Uterus (tissue), 2 donors: ENCODE data around the gene PMM2.

Experiments
- POLR2A ChIP-seq, 2 donors: fragments of 450-650 bp; IDR thresholded peaks; one replicate each; pipeline ENCODE4 v1.6.1; 2016; ENCODE audit warnings: antibody characterized with exemption in 2 of 2, mild to moderate bottlenecking in 1 of 2, moderate library complexity in 1 of 2
- TF ChIP-seq, protein P1 (sequence below), 4 experiments: fragments of 200-600 bp in 2 of 4; fragments of 450-650 bp in 2 of 4; sonication (generic) in 2 of 4; IDR thresholded peaks; one replicate each; pipeline ENCODE4 v1.5.1; 2016 to 2019; ENCODE audit warnings: antibody characterized with exemption in 4 of 4, mild to moderate bottlenecking in 2 of 4, moderate library complexity in 1 of 4

DNA sequence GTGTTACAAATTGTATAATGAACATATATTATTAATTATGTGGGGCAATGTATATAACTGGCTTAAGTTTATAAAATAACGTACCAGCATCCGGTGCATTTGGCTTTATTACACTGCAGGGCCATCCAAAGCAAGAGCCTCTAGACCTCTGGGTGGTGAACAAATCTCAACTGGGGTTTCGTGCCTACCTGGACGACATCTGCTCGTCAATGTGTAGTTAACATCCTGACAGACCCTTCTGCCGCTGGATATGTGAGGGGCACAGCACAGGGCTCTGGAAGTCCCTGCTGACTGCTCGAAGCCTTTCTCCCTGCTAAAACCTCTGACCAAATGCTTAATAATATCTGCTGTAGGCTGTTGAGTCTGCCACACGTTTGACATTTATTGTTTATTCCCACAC, 2.5 kb upstream of the PMM2 start:
- no peak for TF ChIP-seq POLR2A (IDR thresholded peaks at IDR 0.05)
- TF ChIP-seq, protein P1, sequence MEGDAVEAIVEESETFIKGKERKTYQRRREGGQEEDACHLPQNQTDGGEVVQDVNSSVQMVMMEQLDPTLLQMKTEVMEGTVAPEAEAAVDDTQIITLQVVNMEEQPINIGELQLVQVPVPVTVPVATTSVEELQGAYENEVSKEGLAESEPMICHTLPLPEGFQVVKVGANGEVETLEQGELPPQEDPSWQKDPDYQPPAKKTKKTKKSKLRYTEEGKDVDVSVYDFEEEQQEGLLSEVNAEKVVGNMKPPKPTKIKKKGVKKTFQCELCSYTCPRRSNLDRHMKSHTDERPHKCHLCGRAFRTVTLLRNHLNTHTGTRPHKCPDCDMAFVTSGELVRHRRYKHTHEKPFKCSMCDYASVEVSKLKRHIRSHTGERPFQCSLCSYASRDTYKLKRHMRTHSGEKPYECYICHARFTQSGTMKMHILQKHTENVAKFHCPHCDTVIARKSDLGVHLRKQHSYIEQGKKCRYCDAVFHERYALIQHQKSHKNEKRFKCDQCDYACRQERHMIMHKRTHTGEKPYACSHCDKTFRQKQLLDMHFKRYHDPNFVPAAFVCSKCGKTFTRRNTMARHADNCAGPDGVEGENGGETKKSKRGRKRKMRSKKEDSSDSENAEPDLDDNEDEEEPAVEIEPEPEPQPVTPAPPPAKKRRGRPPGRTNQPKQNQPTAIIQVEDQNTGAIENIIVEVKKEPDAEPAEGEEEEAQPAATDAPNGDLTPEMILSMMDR (IDR thresholded peaks at IDR 0.05): no peak
